Hair follicle dermal papilla cell (primary cell): ENCODE results near the gene TCAP. TPM values are rescaled to one million over a fixed set of nuclear protein-coding genes. Genes with fewer than 3 reads are reported as not detected.

Experiments
- total RNA-seq: library from RNA; depleted of rRNA; stranded (reverse); fragments of >200 nt; gene quantifications from 2 replicates; pipeline ENCODE4 v1.2.3, GENCODE V29; 2012

The TCAP gene
- 0.36 and 0.49 TPM in 2 replicates for total RNA-seq

GRCh38 chr17:39664581-39665561, at the start of gene TCAP:
Gene TCAP, plus strand, starts transcription at chr17:39665349. Its CDS starts 11 bp downstream, at chr17:39665360.

GRCh38 chr17:39626171-39627046, 38.7 kb upstream of the TCAP start, which contains the start of gene PPP1R1B:
Gene PPP1R1B, plus strand, starts transcription at chr17:39626952. Its CDS starts 441 bp downstream, at chr17:39627393.

GRCh38 chr17:39636927-39637736, 28.0 kb upstream of the TCAP start, which contains the start of gene STARD3:
Gene STARD3, plus strand, starts transcription at chr17:39637144. Its CDS starts 16,388 bp downstream, at chr17:39653532.

GRCh38 chr17:39667945-39668924, 3.1 kb downstream of the TCAP start, which contains the start of gene PNMT:
Gene PNMT, plus strand, starts transcription at chr17:39668453. Its CDS starts 23 bp downstream, at chr17:39668476.

GRCh38 chr17:39687546-39688474, 22.7 kb downstream of the TCAP start, which contains the start of gene PGAP3:
Gene PGAP3, minus strand, starts transcription at chr17:39688057. Its CDS starts 43 bp downstream, at chr17:39688014.

GRCh38 chr17:39699818-39700147, 34.6 kb downstream of the TCAP start, which contains the start of gene ERBB2:
Gene ERBB2, plus strand, starts transcription at chr17:39700064. Its CDS starts 175 bp downstream, at chr17:39700239.

Other genes with a start within 250 kb of the TCAP start
- gene MED1, start 214.1 kb upstream of the TCAP start, total RNA-seq, result 27.7 and 32.8 TPM in 2 replicates
- 50.0 and 50.9 TPM in 2 replicates for gene CDK12, start 203.9 kb upstream of the TCAP start, total RNA-seq
- not detected in 2 replicates for gene NEUROD2, start 57.4 kb upstream of the TCAP start, total RNA-seq
- gene PPP1R1B, start 38.4 kb upstream of the TCAP start, total RNA-seq, result not detected in 2 replicates
- gene STARD3, start 28.2 kb upstream of the TCAP start, total RNA-seq, result 21.5 and 29.5 TPM in 2 replicates
- gene PNMT, start 3.1 kb downstream of the TCAP start, total RNA-seq, result not detected in 2 replicates
- 14.9 and 17.1 TPM in 2 replicates for gene PGAP3, start 22.7 kb downstream of the TCAP start, total RNA-seq
- gene ERBB2, start 34.7 kb downstream of the TCAP start, total RNA-seq, result 49.1 and 56.8 TPM in 2 replicates
- 16.2 and 22.3 TPM in 2 replicates for gene MIEN1, start 65.2 kb downstream of the TCAP start, total RNA-seq
- gene GRB7, start 72.6 kb downstream of the TCAP start, total RNA-seq, result 0.16 TPM in 1 of 2 replicates, not detected in the other
- not detected in 2 replicates for gene IKZF3, start 199.0 kb downstream of the TCAP start, total RNA-seq
- gene ZPBP2, start 202.9 kb downstream of the TCAP start, total RNA-seq, result not detected in 2 replicates